Activated naive CD4-positive, alpha-beta T cell treated with anti-CD3 and anti-CD28 coated beads, Interleukin-2, amount 10 ng/mL, durations not matched to agents 7 days and 5 days (primary cell): ENCODE data around the gene KIF18B.

Source experiments
- CTCF ChIA-PET: fragments of 350-600 bp; sonication (Branson Sonifier 250); formaldehyde crosslinking; loops from one replicate; lab custom pipeline; 2021; ENCODE audit warnings: antibody characterized with exemption; lab: Charles Lee
- DNase-seq: peaks from one replicate; pipeline ENCODE4 v3.0.0-alpha.2; 2020
- H3K27ac Mint-ChIP-seq: one replicate; pipeline ENCODE4 v1.8.0; 2021; ENCODE audit warnings: mild to moderate bottlenecking, moderate library complexity, mixed read lengths
- H3K27me3 Mint-ChIP-seq: one replicate; pipeline ENCODE4 v1.8.0; 2021; ENCODE audit warnings: mild to moderate bottlenecking, mixed read lengths
- H3K36me3 Mint-ChIP-seq: one replicate; pipeline ENCODE4 v1.8.0; 2021; ENCODE audit warnings: mixed read lengths
- H3K4me1 Mint-ChIP-seq: one replicate; pipeline ENCODE4 v1.8.0; 2021; ENCODE audit warnings: mixed read lengths
- H3K4me3 Mint-ChIP-seq: one replicate; pipeline ENCODE4 v1.8.0; 2021; ENCODE audit warnings: mild to moderate bottlenecking, moderate library complexity, mixed read lengths
- H3K9me3 Mint-ChIP-seq: one replicate; pipeline ENCODE4 v1.8.0; 2021; ENCODE audit warnings: mixed read lengths

The KIF18B gene

DNA sequence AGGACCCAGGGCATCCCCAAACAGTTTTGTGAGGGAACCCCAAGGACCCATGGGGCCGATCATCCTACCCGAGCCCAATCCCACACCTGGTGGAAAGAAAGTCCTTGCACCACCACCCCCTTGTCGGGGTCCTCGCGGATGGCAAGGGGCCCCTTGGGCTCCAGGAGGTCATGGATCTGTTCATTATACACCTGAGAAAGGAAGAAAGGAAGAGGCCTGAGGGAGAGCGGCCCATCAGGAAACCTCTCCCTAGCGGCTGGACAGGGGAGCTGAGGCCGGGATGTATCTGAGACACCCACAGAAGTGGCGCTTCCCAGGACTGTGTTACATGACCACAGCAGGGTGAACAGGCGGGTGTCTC lies 12.8 kb downstream of the KIF18B start:
- Mint-ChIP-seq H3K4me1 (peaks cover 7% of the 10 kb centered on the region), H3K36me3 (peaks cover 67% of the 10 kb centered on the region), H3K27me3 (no peaks in the 10 kb centered on the region), H3K27ac (no peak overlapping the region), H3K9me3 (no peaks in the 10 kb centered on the region), H3K4me3 (no peak overlapping the region)
- no peak for DNase-seq
- CTCF ChIA-PET = no interaction called here

DNA sequence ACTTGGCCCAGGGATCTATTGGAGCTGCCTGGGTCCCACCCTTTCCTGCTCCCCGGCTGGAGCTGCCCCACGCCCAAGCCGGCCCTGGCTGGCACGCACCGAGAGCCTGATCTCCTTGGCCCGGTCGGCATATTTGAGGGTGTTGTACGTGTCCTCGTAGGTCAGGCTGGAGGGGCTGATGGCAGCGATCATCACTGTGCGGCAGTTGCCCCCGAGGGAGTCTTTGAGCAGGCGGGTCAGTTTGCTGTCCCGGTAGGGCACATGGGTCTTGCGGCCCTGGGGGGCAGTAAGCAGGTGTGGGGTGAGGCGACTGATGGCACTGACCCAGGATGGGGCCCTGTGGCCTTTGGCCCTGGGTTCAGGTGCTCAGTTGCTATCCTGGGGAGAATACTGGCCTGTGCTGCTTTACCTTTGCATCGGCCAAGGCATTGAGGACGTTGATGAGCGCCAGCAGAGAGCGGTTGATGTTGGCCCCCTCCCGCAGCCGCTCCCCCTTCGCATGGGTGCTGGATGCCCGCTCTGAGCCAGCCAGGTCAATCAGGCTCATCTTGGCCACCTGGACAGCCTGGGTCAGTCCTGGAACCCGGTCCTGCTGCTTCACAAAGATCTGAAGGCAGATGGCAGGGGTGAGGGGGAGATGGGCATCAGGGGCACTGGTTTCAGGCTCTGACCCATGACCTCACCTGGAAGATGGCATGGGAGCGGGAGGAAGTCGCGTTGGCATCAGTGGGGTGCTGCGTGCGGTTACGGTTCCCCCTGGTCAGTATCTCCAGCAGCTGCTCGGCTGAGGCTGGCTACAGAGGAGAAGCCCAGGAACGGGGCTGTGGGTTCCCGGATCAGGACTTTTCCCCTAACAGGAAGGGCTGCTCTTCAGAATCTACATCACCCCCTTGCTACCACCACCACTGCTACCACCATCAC lies 13.5 kb downstream of the KIF18B start:
- CTCF ChIA-PET = interaction anchor here (0.5 kb wide), 1 partner anchor 240 kb away, joined by 3 read pairs; no protein-coding TSS in a partner anchor
- H3K27ac Mint-ChIP-seq = no peak overlapping the region
- H3K4me3 Mint-ChIP-seq = no peak overlapping the region
- H3K27me3 Mint-ChIP-seq = no peaks in the 10 kb centered on the region
- H3K4me1 Mint-ChIP-seq = peaks cover 5% of the 10 kb centered on the region
- no peak for DNase-seq
- H3K36me3 Mint-ChIP-seq = peaks cover 71% of the 10 kb centered on the region
- no peaks in the 10 kb centered on the region for H3K9me3 Mint-ChIP-seq

DNA sequence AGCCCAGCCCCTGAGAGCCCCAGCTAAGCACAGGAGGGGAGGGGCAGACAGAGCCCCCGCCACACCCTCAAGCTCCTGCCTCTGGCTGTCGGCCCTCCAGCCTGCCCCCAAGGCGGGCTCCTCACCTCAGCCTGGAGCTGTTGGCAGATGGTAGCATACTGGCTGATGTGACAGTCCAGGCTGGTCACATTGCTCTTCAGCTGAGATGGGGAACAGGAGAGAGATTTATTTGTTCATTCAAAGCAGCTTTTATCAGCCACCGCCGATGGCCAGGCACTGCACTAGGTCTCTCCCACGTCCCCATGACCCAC lies 14.8 kb downstream of the KIF18B start:
- no peak for DNase-seq
- Mint-ChIP-seq H3K27ac (no peak overlapping the region), H3K4me3 (no peak overlapping the region), H3K27me3 (no peaks in the 10 kb centered on the region), H3K9me3 (no peaks in the 10 kb centered on the region), H3K36me3 (peaks cover 71% of the 10 kb centered on the region), H3K4me1 (no peaks in the 10 kb centered on the region)
- CTCF ChIA-PET = no interaction called here

DNA sequence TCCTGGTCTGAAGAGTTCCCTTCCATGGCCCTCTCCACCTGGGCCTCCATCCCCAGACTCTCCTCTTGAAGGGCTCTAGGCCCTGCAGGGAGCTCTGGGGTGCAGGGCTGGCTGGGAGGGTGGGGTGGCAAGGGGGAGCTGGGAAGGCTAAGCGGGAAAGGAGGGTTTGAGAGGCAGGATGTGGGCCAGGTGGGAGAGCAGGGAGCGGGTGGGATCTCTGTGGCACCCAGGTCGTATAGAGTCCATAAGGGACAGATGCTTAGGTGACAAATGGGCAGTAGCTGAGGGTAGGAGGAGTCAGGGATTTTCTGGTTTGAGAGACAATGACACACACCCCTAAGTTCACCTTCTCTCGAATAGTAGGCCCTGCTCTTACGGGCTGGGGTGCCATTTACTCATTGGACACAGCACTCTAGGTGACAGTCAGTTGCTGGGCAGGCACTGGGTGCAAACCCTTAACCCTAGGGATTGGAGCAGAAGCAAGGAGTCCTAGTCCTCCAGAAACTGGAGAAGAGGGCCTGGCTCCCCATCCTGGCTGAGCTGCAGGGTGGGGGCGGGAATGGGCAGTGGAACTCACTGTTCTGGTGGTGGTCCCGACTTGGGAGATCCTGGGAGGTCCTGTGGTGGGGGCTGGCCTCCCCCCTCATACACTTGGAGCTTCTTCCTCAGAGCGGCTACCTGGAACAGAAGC lies 15.3 kb downstream of the KIF18B start:
- Mint-ChIP-seq H3K36me3 (peaks cover 73% of the 10 kb centered on the region), H3K4me1 (no peaks in the 10 kb centered on the region), H3K9me3 (no peaks in the 10 kb centered on the region), H3K27ac (no peak overlapping the region), H3K27me3 (no peaks in the 10 kb centered on the region), H3K4me3 (no peak overlapping the region)
- CTCF ChIA-PET = interaction anchor here (1.2 kb wide), 1 partner anchor 12 kb away, joined by 4 read pairs; no protein-coding TSS in a partner anchor
- DNase-seq = no peak

DNA sequence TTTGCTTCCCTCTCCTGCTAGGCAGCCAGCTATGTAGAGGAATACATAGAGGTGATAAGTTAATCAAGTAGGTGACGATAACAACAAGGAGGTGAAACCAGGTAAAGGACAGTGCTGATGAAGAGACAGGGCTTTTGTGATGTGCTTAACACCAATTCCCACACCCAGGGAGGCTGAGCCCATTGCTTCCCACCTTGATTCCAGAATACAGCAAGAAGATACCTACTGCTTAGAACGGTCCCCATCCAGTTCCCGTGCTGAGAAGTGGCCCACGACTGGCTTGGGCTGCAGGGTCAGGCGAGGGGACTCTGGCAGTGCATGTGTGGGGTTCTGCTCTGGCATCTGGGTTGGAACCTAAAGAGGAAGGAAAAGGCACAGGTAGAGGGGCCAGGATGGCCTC lies 16.2 kb downstream of the KIF18B start:
- no peak for DNase-seq
- Mint-ChIP-seq H3K36me3 (peaks cover 70% of the 10 kb centered on the region), H3K27ac (no peak overlapping the region), H3K9me3 (no peaks in the 10 kb centered on the region), H3K27me3 (no peaks in the 10 kb centered on the region), H3K4me3 (no peak overlapping the region), H3K4me1 (no peaks in the 10 kb centered on the region)
- CTCF ChIA-PET = interaction anchor here (1.2 kb wide), 1 partner anchor 11 kb away, joined by 4 read pairs; no protein-coding TSS in a partner anchor

DNA sequence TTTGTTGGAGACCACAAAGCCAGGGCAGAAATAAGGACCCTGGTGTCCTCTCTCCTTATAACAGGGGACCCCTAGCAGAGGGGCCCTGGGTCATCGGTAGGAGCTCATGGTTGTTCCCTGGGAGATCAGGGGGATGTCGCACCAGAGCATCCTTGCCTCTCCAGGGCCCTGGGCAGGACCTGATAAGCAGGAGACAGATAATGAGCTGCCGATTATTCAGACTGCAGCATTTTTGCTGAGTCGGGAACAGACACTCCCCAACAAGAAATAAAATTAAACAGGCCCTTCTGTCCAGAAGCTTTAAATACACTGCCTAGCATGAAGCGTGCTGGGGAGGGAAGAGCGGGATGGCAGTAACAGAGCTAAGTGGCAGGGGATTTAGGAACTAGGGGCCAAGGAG lies 16.9 kb downstream of the KIF18B start:
- Mint-ChIP-seq H3K9me3 (no peaks in the 10 kb centered on the region), H3K36me3 (peaks cover 71% of the 10 kb centered on the region), H3K27ac (no peak overlapping the region), H3K27me3 (no peaks in the 10 kb centered on the region), H3K4me3 (no peak overlapping the region), H3K4me1 (no peaks in the 10 kb centered on the region)
- CTCF ChIA-PET = interaction anchor here (0.8 to 0.9 kb wide), 2 partner anchors 21 to 91 kb away, joined by 3 to 5 read pairs; no protein-coding TSS in a partner anchor
- no peak for DNase-seq

DNA sequence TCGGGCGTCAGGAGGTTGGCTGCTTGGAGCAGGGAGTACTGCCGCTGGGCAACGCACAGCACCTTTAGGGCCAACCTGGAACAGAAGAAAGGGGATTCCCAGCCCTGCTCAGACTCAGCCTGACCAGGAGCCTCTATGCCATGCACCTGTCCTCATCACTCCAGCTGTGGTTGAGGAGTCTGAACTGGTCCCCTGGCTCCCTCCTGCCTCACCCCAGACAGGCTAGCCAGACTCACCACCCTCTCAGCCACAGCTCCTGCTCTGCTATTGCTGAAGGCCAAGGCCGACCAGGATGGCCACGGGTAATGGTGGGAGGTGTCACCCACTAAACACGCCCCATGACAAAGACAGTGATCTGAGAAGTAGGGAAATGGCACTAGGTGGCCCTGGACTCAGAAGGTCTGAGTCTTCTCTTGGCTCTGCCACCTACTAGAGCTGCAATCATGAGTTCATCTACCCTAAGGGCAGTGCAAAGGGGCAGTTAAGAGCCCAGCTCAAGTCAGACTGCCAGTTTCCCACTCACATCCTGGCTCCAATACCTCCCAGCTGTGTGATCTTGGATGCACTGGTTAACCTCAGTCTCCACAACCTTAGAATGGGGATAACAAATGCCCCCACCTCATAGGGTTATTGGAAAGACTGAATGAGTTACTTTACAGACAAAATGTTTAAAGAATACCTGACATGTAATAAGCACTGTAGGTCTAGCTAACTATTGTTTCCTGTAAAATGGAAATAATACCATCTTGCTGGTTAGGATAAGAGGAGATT lies 18.4 kb downstream of the KIF18B start:
- Mint-ChIP-seq H3K27me3 (no peaks in the 10 kb centered on the region), H3K36me3 (peaks cover 69% of the 10 kb centered on the region)
- CTCF ChIA-PET = interaction anchor here (1.1 kb wide), 1 partner anchor 9 kb away, joined by 5 read pairs; no protein-coding TSS in a partner anchor

DNA sequence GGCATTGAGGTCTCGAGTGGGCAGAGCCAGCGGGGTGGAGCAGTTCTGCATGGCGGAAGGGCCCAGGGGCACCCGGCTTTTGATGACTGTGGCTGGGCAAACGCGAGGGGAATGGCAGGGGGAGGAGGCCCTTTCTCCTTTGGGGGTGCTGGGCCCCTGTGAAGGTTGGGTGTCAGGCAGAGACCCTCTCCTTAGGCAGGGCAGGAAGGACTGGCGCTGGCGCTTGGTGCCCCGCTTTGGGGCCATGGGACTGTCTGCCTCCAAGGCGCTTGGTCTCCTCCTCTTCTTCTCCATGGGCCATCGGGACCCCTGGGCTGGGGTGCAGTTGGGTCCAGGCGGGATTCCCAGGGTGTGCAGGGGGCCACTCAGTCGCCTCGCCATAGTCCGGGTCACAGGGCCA lies 19.4 kb downstream of the KIF18B start:
- peaks cover 1% of the 10 kb centered on the region for H3K27me3 Mint-ChIP-seq
- H3K36me3 Mint-ChIP-seq = peaks cover 61% of the 10 kb centered on the region
- no peak overlapping the region for H3K27ac Mint-ChIP-seq
- no peak overlapping the region for H3K4me3 Mint-ChIP-seq
- no peaks in the 10 kb centered on the region for H3K4me1 Mint-ChIP-seq
- H3K9me3 Mint-ChIP-seq = no peaks in the 10 kb centered on the region
- CTCF ChIA-PET = no interaction called here
- DNase-seq = no peak

More for the DNA sequence above, 18.4 kb downstream of the KIF18B start:
- Mint-ChIP-seq H3K9me3 (no peaks in the 10 kb centered on the region), H3K27ac (no peak overlapping the region), H3K4me3 (no peak overlapping the region), H3K4me1 (no peaks in the 10 kb centered on the region)
- DNase-seq = no peak

DNA sequence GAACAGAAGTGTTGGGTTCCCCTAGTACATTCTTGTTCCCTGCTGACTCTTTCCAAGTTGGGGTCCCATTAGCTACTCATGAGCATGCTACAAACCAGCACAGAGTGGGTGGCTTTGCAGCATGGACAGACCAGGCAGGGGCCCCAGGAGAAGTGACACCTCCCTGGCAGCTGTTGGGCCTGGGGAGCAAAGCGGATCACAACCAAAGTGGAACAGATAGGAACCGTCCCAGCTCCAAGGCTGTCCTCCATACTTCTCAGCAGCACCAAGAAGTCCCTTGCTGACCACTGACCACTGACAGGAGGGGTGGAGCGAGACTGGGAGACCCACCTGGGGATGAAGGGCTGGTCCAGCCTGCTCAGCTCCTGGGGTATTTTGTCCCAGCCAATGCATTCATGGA lies 19.9 kb downstream of the KIF18B start:
- DNase-seq = no peak
- CTCF ChIA-PET = interaction anchor here (2.1 kb wide), 1 partner anchor 10 kb away, joined by 5 read pairs; no protein-coding TSS in a partner anchor
- no peaks in the 10 kb centered on the region for H3K9me3 Mint-ChIP-seq
- peaks cover 57% of the 10 kb centered on the region for H3K36me3 Mint-ChIP-seq
- peaks cover 5% of the 10 kb centered on the region for H3K27me3 Mint-ChIP-seq
- no peak overlapping the region for H3K4me3 Mint-ChIP-seq
- H3K27ac Mint-ChIP-seq = no peak overlapping the region
- no peaks in the 10 kb centered on the region for H3K4me1 Mint-ChIP-seq

DNA sequence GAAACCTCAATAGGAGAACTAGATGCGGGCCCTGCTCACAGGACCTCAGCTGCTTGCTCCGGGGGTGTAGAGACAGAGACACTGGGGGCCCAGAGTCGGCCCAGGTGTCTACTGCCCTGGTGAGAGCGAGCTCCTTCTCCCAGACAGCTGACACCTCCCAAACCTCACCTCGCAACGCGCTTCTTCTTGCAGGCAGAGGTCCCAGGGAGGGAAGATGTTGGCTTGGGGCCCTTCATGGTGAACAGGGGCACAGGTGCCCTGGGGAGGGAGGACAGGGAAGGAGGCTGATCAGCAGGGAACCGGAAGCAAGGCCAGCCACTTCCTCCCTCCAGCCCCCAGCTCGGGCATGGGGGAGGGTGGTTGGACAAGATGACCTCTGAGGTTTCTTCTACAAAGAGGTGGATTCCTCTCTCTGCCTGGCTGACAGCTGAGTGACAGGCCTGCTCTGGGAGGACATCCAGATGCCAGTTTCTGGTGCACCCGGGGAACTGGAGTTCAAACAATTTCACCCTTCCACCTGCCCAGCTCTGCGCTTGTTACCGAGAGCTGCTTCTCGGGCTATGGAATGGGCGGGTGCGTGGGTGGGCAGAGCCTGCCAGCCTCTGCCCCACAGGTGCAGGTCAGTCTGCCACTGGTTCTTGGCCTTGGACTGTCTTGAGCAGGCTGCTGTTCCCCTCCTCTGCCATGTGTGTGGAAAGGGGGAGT lies 20.6 kb downstream of the KIF18B start:
- no peak for DNase-seq
- no peaks in the 10 kb centered on the region for H3K9me3 Mint-ChIP-seq
- CTCF ChIA-PET = interaction anchor here (2.1 kb wide), 1 partner anchor 9 kb away, joined by 5 read pairs; no protein-coding TSS in a partner anchor
- H3K4me1 Mint-ChIP-seq = no peaks in the 10 kb centered on the region
- H3K4me3 Mint-ChIP-seq = no peak overlapping the region
- peaks cover 13% of the 10 kb centered on the region for H3K27me3 Mint-ChIP-seq
- peaks cover 57% of the 10 kb centered on the region for H3K36me3 Mint-ChIP-seq
- H3K27ac Mint-ChIP-seq = no peak overlapping the region

DNA sequence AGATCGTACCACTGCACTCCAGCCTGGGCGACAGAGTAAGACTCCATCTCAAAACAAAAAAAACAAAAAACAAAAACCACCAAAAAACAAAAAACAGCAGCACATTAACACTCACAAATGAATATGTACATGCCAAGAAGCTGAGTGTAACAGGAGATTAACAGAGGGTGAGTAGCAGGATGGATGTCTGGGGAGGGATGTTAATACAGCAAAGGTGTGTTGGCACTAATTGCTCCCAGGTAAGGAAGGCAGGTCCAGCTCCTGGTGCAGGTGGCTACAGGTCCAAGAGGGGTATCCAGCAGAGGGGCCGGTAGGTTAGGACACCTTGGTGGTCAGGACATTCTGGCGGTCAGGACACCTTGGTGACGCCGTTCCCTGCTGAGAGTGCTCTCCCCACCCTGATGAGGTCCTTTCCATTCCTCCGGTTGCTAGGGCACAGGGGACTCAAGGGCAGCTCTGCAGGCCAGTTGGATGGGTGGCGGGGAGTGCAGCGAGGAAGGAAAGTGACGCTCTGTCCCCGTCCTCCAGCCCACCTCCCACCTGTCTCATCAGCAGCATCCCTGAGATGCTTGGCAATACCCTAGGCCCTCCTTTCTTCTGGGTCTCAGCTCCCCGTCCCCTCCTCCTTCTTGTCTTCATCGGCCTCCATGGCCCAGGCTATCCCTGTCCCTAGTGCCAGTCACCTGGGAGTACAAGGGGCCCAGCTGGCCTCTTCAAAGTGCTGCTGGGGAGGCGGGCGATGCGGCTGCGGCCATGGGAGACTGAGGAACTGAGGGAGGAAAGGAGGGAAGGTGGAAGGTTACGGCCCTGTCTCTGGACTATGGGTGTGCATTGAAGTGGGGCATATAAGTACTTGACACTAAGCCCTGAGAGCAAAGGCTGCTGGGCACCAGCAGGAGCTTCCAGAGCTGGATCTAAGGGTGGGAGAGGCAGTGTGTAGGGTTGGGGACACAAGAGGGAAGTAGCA lies 21.6 kb downstream of the KIF18B start:
- H3K9me3 Mint-ChIP-seq = no peaks in the 10 kb centered on the region
- H3K4me1 Mint-ChIP-seq = no peaks in the 10 kb centered on the region
- H3K27me3 Mint-ChIP-seq = peaks cover 22% of the 10 kb centered on the region
- H3K27ac Mint-ChIP-seq = no peak overlapping the region
- no peak overlapping the region for H3K4me3 Mint-ChIP-seq
- no peak for DNase-seq
- H3K36me3 Mint-ChIP-seq = peaks cover 47% of the 10 kb centered on the region
- CTCF ChIA-PET = interaction anchor here (2.1 kb wide), 1 partner anchor 8 kb away, joined by 5 read pairs; no protein-coding TSS in a partner anchor

DNA sequence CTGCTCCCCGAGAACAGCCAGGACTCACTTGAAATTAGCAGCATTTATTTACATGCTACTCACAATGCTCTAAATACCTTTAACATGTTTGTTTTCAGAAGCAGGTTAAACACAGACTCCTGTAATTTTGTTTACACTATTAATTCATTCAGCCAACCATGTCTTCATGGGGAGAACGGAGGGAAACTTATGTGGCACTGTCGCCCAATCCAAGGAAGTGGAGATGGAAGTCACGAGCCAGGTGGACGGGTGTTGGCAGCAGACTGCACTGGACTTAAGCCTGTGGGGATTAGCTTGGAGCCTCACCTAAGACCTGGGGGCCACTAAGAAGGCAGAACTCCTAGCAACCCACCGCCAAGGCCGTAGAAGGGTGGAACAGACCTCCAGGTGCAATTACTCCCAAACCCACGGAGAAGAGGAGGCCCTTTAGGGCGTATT lies 23.4 kb downstream of the KIF18B start:
- CTCF ChIA-PET = no interaction called here
- DNase-seq = peak; percentile 7
- H3K9me3 Mint-ChIP-seq = no peaks in the 10 kb centered on the region
- H3K36me3 Mint-ChIP-seq = peaks cover 30% of the 10 kb centered on the region
- H3K4me3 Mint-ChIP-seq = no peak overlapping the region
- peaks cover 41% of the 10 kb centered on the region for H3K27me3 Mint-ChIP-seq
- H3K27ac Mint-ChIP-seq = no peak overlapping the region
- H3K4me1 Mint-ChIP-seq = no peaks in the 10 kb centered on the region
